CD4-positive, alpha-beta memory T cell (primary cell): ENCODE results near the gene DCAF15. TPM values are rescaled to one million over a fixed set of nuclear protein-coding genes. Genes with fewer than 3 reads are reported as not detected.
"Not testable (repeated sequence)": the region's sequence is repeated elsewhere in the genome, so short reads cannot be mapped to it uniquely, and the experiment has no call there.

Experiments used
- CTCF ChIA-PET: fragments of 350-600 bp; sonication (Branson Sonifier 250); formaldehyde crosslinking; loops from one replicate; lab custom pipeline; 2021; ENCODE audit warnings: inconsistent platforms; ENCODE audit not compliant: partially characterized antibody; lab: Charles Lee
- POLR2A ChIA-PET: fragments of 350-600 bp; sonication (Branson Sonifier 250); formaldehyde crosslinking; loops from one replicate; lab custom pipeline; 2021; ENCODE audit not compliant: partially characterized antibody; lab: Charles Lee
- DNase-seq, 5 donors: peaks; one replicate each; pipeline versions ENCODE4 v3.0.0 to v3.0.0-alpha.2; 2020 to 2022; ENCODE audit warnings: mixed read lengths in 1 of 5
- H3K27ac ChIP-seq: one replicate; pipeline ENCODE4 v1.7.0; 2013; ENCODE audit warnings: low read depth, low read length
- H3K27me3 ChIP-seq: 2 replicates; pipeline ENCODE4 v1.7.0; 2013; ENCODE audit warnings: mild to moderate bottlenecking, low read length, moderate library complexity; ENCODE audit not compliant: insufficient read depth
- H3K36me3 ChIP-seq: 2 replicates; pipeline ENCODE4 v1.7.0; 2013; ENCODE audit warnings: mild to moderate bottlenecking, low read length, moderate library complexity; ENCODE audit not compliant: insufficient read depth
- H3K4me1 ChIP-seq: 2 replicates; pipeline ENCODE4 v1.7.0; 2013; ENCODE audit warnings: mild to moderate bottlenecking, low read length, moderate library complexity; ENCODE audit not compliant: insufficient read depth
- H3K4me3 ChIP-seq, 2 donors: one replicate each; pipeline ENCODE4 v1.7.0; 2013; ENCODE audit warnings: low read length in 2 of 2, mild to moderate bottlenecking in 1 of 2
- H3K9me3 ChIP-seq, 2 donors: one replicate each; pipeline ENCODE4 v1.7.0; 2013; ENCODE audit warnings: low read length in 2 of 2, control low read depth in 1 of 2; ENCODE audit not compliant: control insufficient read depth in 1 of 2
- H3K27ac Mint-ChIP-seq, 7 donors: one replicate each; pipeline ENCODE4 v1.8.0; 2020 to 2021; ENCODE audit warnings: mixed read lengths in 7 of 7, mild to moderate bottlenecking in 6 of 7, inconsistent platforms in 3 of 7, moderate library complexity in 3 of 7
- H3K27me3 Mint-ChIP-seq, 2 donors: one replicate each; pipeline ENCODE4 v1.8.0; 2020 to 2021; ENCODE audit warnings: mixed read lengths in 2 of 2
- H3K36me3 Mint-ChIP-seq, 2 donors: one replicate each; pipeline ENCODE4 v1.8.0; 2020 to 2021; ENCODE audit warnings: mixed read lengths in 2 of 2, inconsistent platforms in 1 of 2, mild to moderate bottlenecking in 1 of 2
- H3K4me1 Mint-ChIP-seq, 4 donors: one replicate each; pipeline ENCODE4 v1.8.0; 2020 to 2021; ENCODE audit warnings: mixed read lengths in 4 of 4, mild to moderate bottlenecking in 1 of 4
- H3K4me3 Mint-ChIP-seq, 8 donors: one replicate each; pipeline ENCODE4 v1.8.0; 2020 to 2021; ENCODE audit warnings: mixed read lengths in 8 of 8, mild to moderate bottlenecking in 7 of 8, moderate library complexity in 6 of 8, inconsistent platforms in 3 of 8
- H3K9me3 Mint-ChIP-seq, 8 donors: one replicate each; pipeline ENCODE4 v1.8.0; 2020 to 2021; ENCODE audit warnings: mixed read lengths in 8 of 8, mild to moderate bottlenecking in 5 of 8, inconsistent platforms in 3 of 8, moderate library complexity in 1 of 8
- intact Hi-C: fragments of 100-400 bp; cut with micrococcal nuclease; formaldehyde crosslinking; loops from one replicate; pipeline ENCODE4 v1.15.1; 2023
- polyA plus RNA-seq, 2 donors: library from polyadenylated mRNA; unstranded; fragments of 300-500 nt; fragmentation: Illumina TruSeq; gene quantifications; one replicate each; pipeline ENCODE4 v1.2.3, GENCODE V29; 2021
- total RNA-seq, 2 experiments: library from RNA; stranded (reverse); gene quantifications; one replicate each; pipeline ENCODE4 v1.2.3, GENCODE V29; 2021

The DCAF15 gene
- total and polyA plus RNA-seq, 4 experiments from 2014 or later, result 4.9 to 96.7 (median 50.0) TPM

GRCh38 chr19:13963603-13964105 is 11.3 kb downstream of the DCAF15 start:
- Mint-ChIP-seq H3K27ac (no peak overlapping the region), H3K27me3 (no peaks in the 10 kb centered on the region), H3K4me1 (no peaks in the 10 kb centered on the region), H3K9me3 (no peaks in the 10 kb centered on the region), H3K36me3 (peaks cover 13 to 35% of the 10 kb centered on the region in 2 donors), H3K4me3 (no peak overlapping the region)
- POLR2A ChIA-PET, result interaction anchor here (1.5 to 2.6 kb wide), 3 partner anchors 11 to 22 kb away, joined by 4 to 17 read pairs (median 6); partner anchors contain the start of gene DCAF15
- Histone ChIP-seq H3K27ac (no peak overlapping the region), H3K4me1 (no peaks in the 10 kb centered on the region), H3K4me3 (no peak overlapping the region), H3K27me3 (no peaks in the 10 kb centered on the region), H3K9me3 (no peaks in the 10 kb centered on the region), H3K36me3 (peaks cover 19% of the 10 kb centered on the region)
- intact Hi-C loops, result no loop called here
- no peak for DNase-seq
- CTCF ChIA-PET, result no interaction called here

- Mint-ChIP-seq H3K36me3 (peaks cover 17 to 39% of the 10 kb centered on the region in 2 donors), H3K4me1 (no peaks in the 10 kb centered on the region), H3K9me3 (no peaks in the 10 kb centered on the region), H3K27me3 (no peaks in the 10 kb centered on the region), H3K4me3 (no peak overlapping the region), H3K27ac (peak overlapping the region in 6 of 7 donors; percentile 36 to 75 (median 44))
- Histone ChIP-seq H3K4me3 (no peak overlapping the region), H3K27me3 (no peaks in the 10 kb centered on the region), H3K9me3 (no peaks in the 10 kb centered on the region), H3K4me1 (no peaks in the 10 kb centered on the region), H3K36me3 (peaks cover 17% of the 10 kb centered on the region), H3K27ac (no peak overlapping the region)
- ChIA-PET POLR2A (interaction anchor here (1.5 kb wide), 1 partner anchor 14 kb away, joined by 4 read pairs; no protein-coding TSS in a partner anchor), CTCF (no interaction called here)
- intact Hi-C loops, result no loop called here
- DNase-seq, result no peak
These were observed 12.5 kb downstream of the DCAF15 start for GRCh38 chr19:13964776-13965175.

GRCh38 chr19:13965377-13965896 is 13.1 kb downstream of the DCAF15 start:
- H3K36me3 Mint-ChIP-seq, result peaks cover 17 to 39% of the 10 kb centered on the region in 2 donors

GRCh38 chr19:13965926-13966683 is 13.8 kb downstream of the DCAF15 start:
- Histone ChIP-seq H3K27ac (no peak overlapping the region), H3K9me3 (no peaks in the 10 kb centered on the region), H3K4me3 (no peak overlapping the region), H3K4me1 (no peaks in the 10 kb centered on the region), H3K36me3 (peaks cover 8% of the 10 kb centered on the region), H3K27me3 (no peaks in the 10 kb centered on the region)
- no peaks in the 10 kb centered on the region for H3K4me1 Mint-ChIP-seq
- no peak overlapping the region for H3K27ac Mint-ChIP-seq
- H3K4me3 Mint-ChIP-seq, result no peak overlapping the region
- ChIA-PET CTCF (no interaction called here), POLR2A (no interaction called here)
- H3K27me3 Mint-ChIP-seq, result no peaks in the 10 kb centered on the region
- peaks cover 0 to under 1% (median 0%) of the 10 kb centered on the region in 8 donors for H3K9me3 Mint-ChIP-seq
- H3K36me3 Mint-ChIP-seq, result peaks cover 17 to 36% of the 10 kb centered on the region in 2 donors
- no peak for DNase-seq
- intact Hi-C loops, result no loop called here

More at GRCh38 chr19:13965377-13965896, 13.1 kb downstream of the DCAF15 start:
- Mint-ChIP-seq H3K4me1 (no peaks in the 10 kb centered on the region), H3K4me3 (no peak overlapping the region), H3K27ac (peak overlapping the region in 1 of 7 donors; percentile 43), H3K9me3 (no peaks in the 10 kb centered on the region), H3K27me3 (no peaks in the 10 kb centered on the region)
- Histone ChIP-seq H3K4me1 (no peaks in the 10 kb centered on the region), H3K4me3 (no peak overlapping the region), H3K36me3 (peaks cover 14% of the 10 kb centered on the region), H3K9me3 (no peaks in the 10 kb centered on the region), H3K27ac (no peak overlapping the region), H3K27me3 (no peaks in the 10 kb centered on the region)
- intact Hi-C loops, result no loop called here
- ChIA-PET POLR2A (interaction anchor here (1.5 kb wide), 1 partner anchor 13 kb away, joined by 4 read pairs; no protein-coding TSS in a partner anchor), CTCF (no interaction called here)
- DNase-seq, result no peak

GRCh38 chr19:13966684-13967128 is 14.4 kb downstream of the DCAF15 start:
- Mint-ChIP-seq H3K4me3 (no peak overlapping the region), H3K36me3 (peaks cover 12 to 31% of the 10 kb centered on the region in 2 donors), H3K4me1 (no peaks in the 10 kb centered on the region), H3K27ac (no peak overlapping the region), H3K9me3 (peaks cover 0 to 2% (median 0%) of the 10 kb centered on the region in 8 donors), H3K27me3 (no peaks in the 10 kb centered on the region)
- intact Hi-C loops, result no loop called here
- no peak overlapping the region for H3K4me3 ChIP-seq
- H3K27ac ChIP-seq, result no peak overlapping the region
- ChIA-PET POLR2A (no interaction called here), CTCF (no interaction called here)
- peaks cover 8% of the 10 kb centered on the region for H3K36me3 ChIP-seq
- DNase-seq, result no peak
- H3K9me3 ChIP-seq, result no peaks in the 10 kb centered on the region
- H3K27me3 ChIP-seq, result no peaks in the 10 kb centered on the region
- no peaks in the 10 kb centered on the region for H3K4me1 ChIP-seq

GRCh38 chr19:13967206-13967605 is 14.9 kb downstream of the DCAF15 start:
- H3K4me1 Mint-ChIP-seq, H3K9me3 Mint-ChIP-seq, H3K4me3 Mint-ChIP-seq, H3K27me3 ChIP-seq, H3K4me3 ChIP-seq, intact Hi-C loops, H3K4me1 ChIP-seq, H3K27me3 Mint-ChIP-seq, DNase-seq, H3K9me3 ChIP-seq, POLR2A ChIA-PET, H3K27ac ChIP-seq, H3K36me3 ChIP-seq: not testable (repeated sequence)
- peaks cover 11 to 31% of the 10 kb centered on the region in 2 donors for H3K36me3 Mint-ChIP-seq
- CTCF ChIA-PET, result interaction anchor here (1.3 kb wide), 1 partner anchor 81 kb away, joined by 3 read pairs; no protein-coding TSS in a partner anchor
- H3K27ac Mint-ChIP-seq, result peak overlapping the region in 1 of 7 donors; percentile 48

GRCh38 chr19:13968383-13968935 is 16.1 kb downstream of the DCAF15 start:
- Histone ChIP-seq H3K4me3 (no peak overlapping the region), H3K4me1 (no peaks in the 10 kb centered on the region), H3K9me3 (no peaks in the 10 kb centered on the region), H3K27ac (no peak overlapping the region), H3K36me3 (peaks cover 8% of the 10 kb centered on the region), H3K27me3 (no peaks in the 10 kb centered on the region)
- ChIA-PET CTCF (interaction anchor here (1.3 kb wide), 1 partner anchor 80 kb away, joined by 3 read pairs; no protein-coding TSS in a partner anchor), POLR2A (no interaction called here)
- Mint-ChIP-seq H3K4me3 (no peak overlapping the region), H3K27ac (no peak overlapping the region), H3K27me3 (no peaks in the 10 kb centered on the region), H3K36me3 (peaks cover 11 to 39% of the 10 kb centered on the region in 2 donors), H3K4me1 (no peaks in the 10 kb centered on the region), H3K9me3 (peaks cover 0 to 2% (median 0%) of the 10 kb centered on the region in 8 donors)
- intact Hi-C loops, result no loop called here
- no peak for DNase-seq
